ENCODE results near the gene KY. TPM values are rescaled to one million over a fixed set of nuclear protein-coding genes. Genes with fewer than 3 reads are reported as not detected.

Gene KY
- total and polyA plus RNA-seq, 4 donors, result 0.05 to 0.08 TPM; not detected in 2

GRCh38 chr3:134579141-134579665 lies 71.6 kb downstream of the KY start:
- H3K27ac ChIP-seq (ENCODE audit: low read depth in 1 of 2, low read length in 2 of 2), result no peak overlapping the region
- TF ChIP-seq GABPA (IDR thresholded peaks at IDR 0.05 in 1 of 2, conservative IDR thresholded peaks at IDR 0.05 in 1 of 2), result no peak
- TF ChIP-seq HNF4G (IDR thresholded peaks at IDR 0.05), result no peak
- no peak for TF ChIP-seq REST (IDR thresholded peaks at IDR 0.05)
- TF ChIP-seq JUND (IDR thresholded peaks at IDR 0.05), result no peak
- TF ChIP-seq SP1 (IDR thresholded peaks at IDR 0.05), result no peak
- H3K27me3 ChIP-seq (ENCODE audit: control insufficient read depth in 4 of 4, insufficient read depth in 4 of 4, low read length in 3 of 4), result no peaks in the 10 kb centered on the region
- no peak overlapping the region for H3K4me3 ChIP-seq (ENCODE audit: low read depth in 1 of 3, low read length in 3 of 3)
- H3K36me3 ChIP-seq (ENCODE audit: control insufficient read depth in 4 of 4, insufficient read depth in 3 of 4, low read depth in 1 of 4, low read length in 3 of 4), result no peaks in the 10 kb centered on the region
- DNase-seq (ENCODE audit: low spot score), result no peak
- 69% methylated on average over 3 of the region's 3 CpGs for WGBS
- H3K9ac ChIP-seq (ENCODE audit: low read depth in 1 of 2, low read length in 2 of 2), result no peak overlapping the region
- H3K4me1 ChIP-seq (ENCODE audit: control insufficient read depth in 4 of 4, insufficient read depth in 4 of 4, low read length in 3 of 4), result no peaks in the 10 kb centered on the region
- H3K9me3 ChIP-seq (ENCODE audit: control insufficient read depth in 4 of 4, low read length in 3 of 4), result no peaks in the 10 kb centered on the region

- no peaks in the 10 kb centered on the region for H3K36me3 ChIP-seq (ENCODE audit: control insufficient read depth in 4 of 4, insufficient read depth in 3 of 4, low read depth in 1 of 4, low read length in 3 of 4)
- no peaks in the 10 kb centered on the region for H3K4me1 ChIP-seq (ENCODE audit: control insufficient read depth in 4 of 4, insufficient read depth in 4 of 4, low read length in 3 of 4)
- H3K9ac ChIP-seq (ENCODE audit: low read depth in 1 of 2, low read length in 2 of 2), result no peak overlapping the region
- H3K9me3 ChIP-seq (ENCODE audit: control insufficient read depth in 4 of 4, low read length in 3 of 4), result no peaks in the 10 kb centered on the region
- no peak for TF ChIP-seq FOXA2 (IDR thresholded peaks at IDR 0.05)
- TF ChIP-seq SP1 (IDR thresholded peaks at IDR 0.05), result no peak
- no peak for TF ChIP-seq RXRA (IDR thresholded peaks at IDR 0.05)
- TF ChIP-seq GABPA (IDR thresholded peaks at IDR 0.05 in 1 of 2, conservative IDR thresholded peaks at IDR 0.05 in 1 of 2), result no peak
- TF ChIP-seq ZBTB33 (IDR thresholded peaks at IDR 0.05), result no peak
- no peak for TF ChIP-seq YY1 (IDR thresholded peaks at IDR 0.05)
- no peak for TF ChIP-seq MAX (IDR thresholded peaks at IDR 0.05)
- no peak for TF ChIP-seq TAF1 (conservative IDR thresholded peaks at IDR 0.05)
- TF ChIP-seq RAD21 (IDR thresholded peaks at IDR 0.05), result no peak
- no peak for TF ChIP-seq FOXA1 (IDR thresholded peaks at IDR 0.05)
- TF ChIP-seq HNF4A (conservative IDR thresholded peaks at IDR 0.05), result no peak
- TF ChIP-seq HNF4G (IDR thresholded peaks at IDR 0.05), result no peak
- TF ChIP-seq JUND (IDR thresholded peaks at IDR 0.05), result no peak
- no peak for TF ChIP-seq NR2F2 (IDR thresholded peaks at IDR 0.05)
- no peak for TF ChIP-seq CTCF (IDR thresholded peaks at IDR 0.05; ENCODE audit: low read depth, low read length, missing input control)
- no peak for TF ChIP-seq ATF3 (IDR thresholded peaks at IDR 0.05)
- TF ChIP-seq EGR1 (IDR thresholded peaks at IDR 0.05; ENCODE audit: low read depth in 2 of 2), result no peak
- TF ChIP-seq REST (IDR thresholded peaks at IDR 0.05), result no peak
- no peak for DNase-seq (ENCODE audit: low spot score)
- no peaks in the 10 kb centered on the region for H3K27me3 ChIP-seq (ENCODE audit: control insufficient read depth in 4 of 4, insufficient read depth in 4 of 4, low read length in 3 of 4)
- 86% methylated on average over 3 of the region's 3 CpGs for WGBS
- no peak overlapping the region for H3K27ac ChIP-seq (ENCODE audit: low read depth in 1 of 2, low read length in 2 of 2)
- no peak overlapping the region for H3K4me3 ChIP-seq (ENCODE audit: low read depth in 1 of 3, low read length in 3 of 3)
Measured at GRCh38 chr3:134576831-134577230, 74.0 kb downstream of the KY start.

All from liver (tissue), 9 donors.